ENCODE measurements around the gene PHF12. TPM values are rescaled to one million over a fixed set of nuclear protein-coding genes. Genes with fewer than 3 reads are reported as not detected.

Gene PHF12
- total RNA-seq, 4 donors from 2014 or later: 22.0 to 62.9 (median 60.1) TPM

- no peak for TF ChIP-seq CTCF (IDR thresholded peaks at IDR 0.05)
- no peak for TF ChIP-seq POLR2A (IDR thresholded peaks at IDR 0.05)
- intact Hi-C loops (cut with DNase I): no loop called here
Observed at GRCh38 chr17:28942925-28943324, 8.4 kb downstream of the PHF12 start.

GRCh38 chr17:28941251-28941650 lies 10.1 kb downstream of the PHF12 start:
- no peaks in the 10 kb centered on the region for H3K9me3 ChIP-seq
- TF ChIP-seq CTCF (IDR thresholded peaks at IDR 0.05) (no peak), POLR2A (IDR thresholded peaks at IDR 0.05) (no peak)
- no peak overlapping the region for H3K4me3 ChIP-seq (replicated peaks in 1 of 3)
- H3K4me1 ChIP-seq: peaks cover 26 to 50% of the 10 kb centered on the region in 2 donors
- intact Hi-C loops (cut with DNase I): no loop called here
- peaks cover 0 to 4% of the 10 kb centered on the region in 2 donors for H3K36me3 ChIP-seq
- H3K27ac ChIP-seq: no peak overlapping the region
- DNase-seq: no peak
- WGBS, 2 donors: 97 to 100% methylated on average over 1 of the region's 1 CpG
- H3K27me3 ChIP-seq: no peaks in the 10 kb centered on the region

More at GRCh38 chr17:28942925-28943324, 8.4 kb downstream of the PHF12 start:
- H3K9me3 ChIP-seq: no peaks in the 10 kb centered on the region
- DNase-seq: no peak
- peaks cover 36 to 65% of the 10 kb centered on the region in 2 donors for H3K4me1 ChIP-seq
- H3K27ac ChIP-seq: no peak overlapping the region
- 83 to 95% methylated on average over 2 of the region's 2 CpGs for WGBS, 2 donors
- H3K36me3 ChIP-seq: peaks cover 0 to 4% of the 10 kb centered on the region in 2 donors
- H3K27me3 ChIP-seq: no peaks in the 10 kb centered on the region
- no peak overlapping the region for H3K4me3 ChIP-seq (replicated peaks in 1 of 3)

GRCh38 chr17:28940675-28941074 lies 10.6 kb downstream of the PHF12 start:
- TF ChIP-seq POLR2A (IDR thresholded peaks at IDR 0.05) (no peak), CTCF (IDR thresholded peaks at IDR 0.05) (no peak)
- H3K36me3 ChIP-seq: peaks cover 0 to 4% of the 10 kb centered on the region in 2 donors
- H3K9me3 ChIP-seq: no peaks in the 10 kb centered on the region
- no peak overlapping the region for H3K4me3 ChIP-seq (replicated peaks in 1 of 3)
- H3K27ac ChIP-seq: no peak overlapping the region
- DNase-seq: peak; percentile 58 to 65
- intact Hi-C loops (cut with DNase I): no loop called here
- no peaks in the 10 kb centered on the region for H3K27me3 ChIP-seq
- peaks cover 26 to 44% of the 10 kb centered on the region in 2 donors for H3K4me1 ChIP-seq
- WGBS, 2 donors: 12 to 24% methylated on average over 3 of the region's 3 CpGs

- Histone ChIP-seq H3K36me3 (peaks cover 0 to 4% of the 10 kb centered on the region in 2 donors), H3K9me3 (no peaks in the 10 kb centered on the region), H3K4me1 (peaks cover 26 to 39% of the 10 kb centered on the region in 2 donors), H3K27me3 (no peaks in the 10 kb centered on the region), H3K4me3 (replicated peaks in 1 of 3) (no peak overlapping the region), H3K27ac (no peak overlapping the region)
- no peak for TF ChIP-seq CTCF (IDR thresholded peaks at IDR 0.05)
- TF ChIP-seq POLR2A (IDR thresholded peaks at IDR 0.05): no peak
- intact Hi-C loops (cut with DNase I): no loop called here
- DNase-seq: no peak
- 48 to 50% methylated on average over 3 of the region's 3 CpGs for WGBS, 2 donors
Observed at GRCh38 chr17:28940142-28940541, 11.2 kb downstream of the PHF12 start.

- H3K27ac ChIP-seq: no peak overlapping the region
- intact Hi-C loops (cut with DNase I): no loop called here
- TF ChIP-seq POLR2A (IDR thresholded peaks at IDR 0.05) (no peak), CTCF (IDR thresholded peaks at IDR 0.05) (no peak)
- H3K4me3 ChIP-seq (replicated peaks in 1 of 3): no peak overlapping the region
- no peaks in the 10 kb centered on the region for H3K9me3 ChIP-seq
- peaks cover 0 to 4% of the 10 kb centered on the region in 2 donors for H3K36me3 ChIP-seq
- no peaks in the 10 kb centered on the region for H3K27me3 ChIP-seq
- H3K4me1 ChIP-seq: peaks cover 26 to 34% of the 10 kb centered on the region in 2 donors
- peak; percentile 49 to 50 for DNase-seq
Observed at GRCh38 chr17:28938552-28938951, 12.8 kb downstream of the PHF12 start.
